ENCODE measurements around the gene SPRED1. TPM values are rescaled to one million over a fixed set of nuclear protein-coding genes. Genes with fewer than 3 reads are reported as not detected.

Gene SPRED1
- total RNA-seq, 3 donors from 2014 or later = 4.3 to 5.5 (median 4.3) TPM

DNA sequence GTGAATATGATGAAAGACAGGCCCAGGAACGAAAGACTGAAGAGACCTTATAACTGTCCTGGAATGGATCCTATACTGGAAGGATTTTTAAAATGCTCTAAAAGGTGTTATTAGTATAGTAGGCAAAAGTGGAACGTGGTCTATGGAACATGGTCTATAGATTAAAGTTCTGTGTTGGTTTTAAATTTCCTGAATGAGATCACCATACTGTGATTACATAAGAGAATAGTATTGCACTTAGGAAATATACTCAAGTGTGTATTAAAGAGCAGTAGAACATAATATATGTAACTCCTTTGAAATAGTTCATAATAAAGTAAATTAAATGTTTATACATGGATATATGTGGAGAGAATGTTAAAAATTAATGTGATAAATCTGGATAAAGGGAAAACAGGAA is 68.2 kb downstream of the SPRED1 start:
- Mint-ChIP-seq H3K4me3 (no peak overlapping the region), H3K36me3 (ENCODE audit: insufficient read depth) (no peaks in the 10 kb centered on the region), H3K27me3 (ENCODE audit: low read depth) (peaks cover 7% of the 10 kb centered on the region), H3K9me3 (no peaks in the 10 kb centered on the region), H3K4me1 (ENCODE audit: low read depth) (no peaks in the 10 kb centered on the region)
- DNase-seq = no peak
- no peak for ATAC-seq

DNA sequence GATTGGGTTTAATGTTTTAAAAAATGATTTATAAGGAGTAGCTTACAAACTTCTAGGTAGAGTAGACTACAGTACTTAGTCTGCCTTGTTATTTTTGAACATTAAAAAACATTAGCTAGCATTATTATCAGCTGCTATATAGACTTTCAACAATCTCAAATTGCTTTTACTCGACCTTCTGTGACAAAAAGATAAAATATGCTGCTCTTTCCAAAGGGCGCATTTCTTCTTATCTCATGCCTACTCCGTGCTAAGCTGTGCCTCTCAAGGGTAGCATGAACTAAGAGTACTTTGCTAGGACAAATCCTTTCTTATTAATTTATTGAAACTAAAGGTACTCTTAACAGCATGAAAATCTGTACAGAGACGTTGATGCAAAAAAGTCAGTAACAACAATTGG is 71.3 kb downstream of the SPRED1 start:
- no peaks in the 10 kb centered on the region for H3K4me1 Mint-ChIP-seq (ENCODE audit: low read depth)

DNA sequence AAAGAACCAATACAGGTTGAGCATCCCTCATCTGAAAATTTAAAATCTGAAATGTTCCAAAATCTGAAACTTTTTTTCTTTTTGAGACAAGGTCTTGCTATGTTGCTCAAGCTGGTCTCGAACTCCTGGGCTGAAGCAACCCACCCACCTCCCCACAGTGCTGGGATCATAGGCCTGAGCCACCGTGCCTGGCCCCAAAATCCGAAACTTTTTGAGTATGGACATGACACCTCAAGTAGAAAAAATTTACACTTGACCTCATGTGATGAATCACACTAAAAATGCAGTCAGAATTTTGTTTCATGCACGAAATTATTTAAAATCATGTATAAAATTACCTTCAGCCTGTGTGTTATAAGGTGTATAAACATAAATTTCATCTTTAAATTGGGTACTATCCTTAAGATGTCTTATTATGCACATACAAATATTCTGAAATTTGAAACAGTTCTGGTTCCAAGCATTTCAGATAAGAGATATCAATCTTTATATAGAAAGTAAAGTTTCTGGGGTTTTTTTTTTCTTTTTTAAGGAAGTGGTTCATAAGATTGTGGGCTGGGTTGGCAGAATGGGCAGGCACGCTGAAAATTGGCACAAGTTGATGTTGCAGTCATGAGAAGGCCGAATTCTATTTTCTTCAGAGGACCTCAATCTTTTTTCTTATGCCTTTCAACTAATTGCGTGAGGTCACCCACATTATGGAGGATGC is 72.5 kb downstream of the SPRED1 start:
- no peak for DNase-seq
- ATAC-seq = no peak
- H3K4me3 Mint-ChIP-seq = no peak overlapping the region
- peaks cover 4% of the 10 kb centered on the region for H3K27me3 Mint-ChIP-seq (ENCODE audit: low read depth)
- H3K4me1 Mint-ChIP-seq (ENCODE audit: low read depth) = no peaks in the 10 kb centered on the region
- no peaks in the 10 kb centered on the region for H3K36me3 Mint-ChIP-seq (ENCODE audit: insufficient read depth)
- no peaks in the 10 kb centered on the region for H3K9me3 Mint-ChIP-seq

More for the DNA sequence above, 71.3 kb downstream of the SPRED1 start:
- DNase-seq (no peak), ATAC-seq (no peak)
- no peak overlapping the region for H3K4me3 Mint-ChIP-seq
- no peaks in the 10 kb centered on the region for H3K36me3 Mint-ChIP-seq (ENCODE audit: insufficient read depth)
- H3K27me3 Mint-ChIP-seq (ENCODE audit: low read depth) = peaks cover 4% of the 10 kb centered on the region
- no peaks in the 10 kb centered on the region for H3K9me3 Mint-ChIP-seq

DNA sequence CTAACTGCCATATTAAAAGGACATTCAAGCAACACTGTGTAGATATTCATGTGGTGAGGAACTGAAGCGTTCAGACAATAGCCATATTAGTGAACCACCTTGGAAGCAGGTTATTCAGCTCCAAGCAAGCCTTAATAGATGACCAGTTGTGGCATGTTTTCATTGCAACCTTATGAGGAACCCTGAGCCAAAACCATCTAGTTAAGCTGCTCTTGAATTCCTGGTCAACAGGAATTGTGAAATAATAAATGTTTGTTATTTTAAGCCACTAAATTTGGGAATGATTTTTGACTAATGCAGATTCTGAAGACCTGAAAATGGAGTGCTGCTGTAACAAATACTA is 73.0 kb downstream of the SPRED1 start:
- Mint-ChIP-seq H3K4me1 (ENCODE audit: low read depth) (no peaks in the 10 kb centered on the region), H3K9me3 (no peaks in the 10 kb centered on the region), H3K36me3 (ENCODE audit: insufficient read depth) (no peaks in the 10 kb centered on the region), H3K4me3 (no peak overlapping the region), H3K27me3 (ENCODE audit: low read depth) (no peaks in the 10 kb centered on the region)
- no peak for DNase-seq
- no peak for ATAC-seq

DNA sequence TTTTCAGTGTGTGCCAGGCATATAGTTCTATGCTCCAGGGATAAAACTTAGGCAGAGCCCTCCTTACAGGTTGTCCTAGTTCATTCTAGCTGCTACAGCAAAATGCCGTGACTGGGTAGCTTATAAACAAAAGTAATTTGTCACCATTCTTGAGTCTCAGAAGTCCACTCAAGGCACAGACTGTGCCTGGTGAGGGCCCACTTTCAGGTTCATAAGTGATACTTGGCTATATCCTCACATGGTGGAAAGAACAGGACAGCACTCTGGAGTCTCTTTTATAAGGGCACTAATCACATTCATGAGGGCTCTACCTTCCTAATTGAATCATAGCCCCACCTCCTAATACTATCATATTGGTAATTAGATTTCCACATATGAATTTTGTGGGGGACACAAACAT is 80.1 kb downstream of the SPRED1 start:
- no peak overlapping the region for H3K4me3 Mint-ChIP-seq
- ATAC-seq = no peak
- no peak for DNase-seq
- no peaks in the 10 kb centered on the region for H3K9me3 Mint-ChIP-seq
- H3K27me3 Mint-ChIP-seq (ENCODE audit: low read depth) = no peaks in the 10 kb centered on the region
- no peaks in the 10 kb centered on the region for H3K36me3 Mint-ChIP-seq (ENCODE audit: insufficient read depth)
- H3K4me1 Mint-ChIP-seq (ENCODE audit: low read depth) = no peaks in the 10 kb centered on the region

DNA sequence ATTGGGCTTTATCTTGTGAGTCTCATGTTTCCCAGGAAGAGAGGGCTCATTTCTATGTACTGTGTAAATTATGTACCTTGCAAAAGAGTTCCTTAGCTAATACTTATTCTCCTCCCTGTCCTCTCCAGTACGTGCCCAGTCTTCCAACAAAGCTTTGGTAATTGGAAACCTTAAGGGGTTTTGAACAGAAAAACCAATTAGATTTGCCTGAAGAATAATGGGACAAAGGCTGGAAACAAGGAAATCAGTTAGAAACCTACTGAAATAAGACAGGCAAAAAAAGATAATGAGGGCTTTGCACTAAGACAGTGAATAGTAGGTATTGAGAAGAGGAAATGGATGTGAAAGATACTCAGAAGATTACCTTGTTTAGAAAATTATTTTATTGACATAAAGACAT is 82.5 kb downstream of the SPRED1 start:
- no peaks in the 10 kb centered on the region for H3K36me3 Mint-ChIP-seq (ENCODE audit: insufficient read depth)
- no peaks in the 10 kb centered on the region for H3K9me3 Mint-ChIP-seq
- no peak for DNase-seq
- H3K27me3 Mint-ChIP-seq (ENCODE audit: low read depth) = no peaks in the 10 kb centered on the region
- no peak overlapping the region for H3K4me3 Mint-ChIP-seq
- ATAC-seq = no peak
- no peaks in the 10 kb centered on the region for H3K4me1 Mint-ChIP-seq (ENCODE audit: low read depth)

DNA sequence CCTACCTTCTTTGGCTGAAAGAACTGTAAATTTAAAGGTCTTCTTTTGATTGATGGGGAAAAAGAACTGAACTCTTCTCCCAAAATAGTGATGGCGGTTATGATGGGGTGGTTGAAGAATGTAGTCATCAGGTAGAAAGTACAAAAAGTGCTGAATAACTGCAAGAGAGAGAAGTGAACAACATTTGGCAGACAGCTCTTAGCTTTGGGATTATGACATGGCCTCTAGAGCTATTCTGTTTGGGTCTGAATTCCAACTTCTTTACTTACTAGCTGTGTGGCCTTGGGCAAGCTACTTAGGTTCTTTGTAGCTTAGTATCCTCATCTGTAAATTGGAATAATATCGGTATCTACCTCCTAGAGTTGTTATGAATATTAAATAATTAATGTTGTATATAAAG is 91.7 kb downstream of the SPRED1 start:
- H3K4me1 Mint-ChIP-seq (ENCODE audit: low read depth) = no peaks in the 10 kb centered on the region
- no peak for ATAC-seq

DNA sequence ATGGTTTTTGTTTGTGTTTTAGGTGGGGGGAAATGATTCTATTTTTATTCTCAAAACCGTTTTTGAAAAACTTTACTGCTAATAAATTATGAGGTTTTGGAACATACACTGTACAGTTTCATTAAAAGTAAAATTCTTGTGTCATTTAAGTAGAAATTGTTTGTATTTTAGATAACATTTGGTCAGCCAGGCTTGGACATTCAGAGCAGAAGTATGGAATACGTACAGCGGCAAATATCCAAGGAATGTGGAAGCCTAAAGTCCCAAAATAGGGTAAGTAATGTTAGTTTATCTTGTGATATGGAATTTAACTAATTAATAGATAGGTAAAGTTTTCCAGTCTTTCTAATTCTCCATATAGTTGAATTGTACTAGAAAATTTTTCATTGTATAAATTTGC is 96.6 kb downstream of the SPRED1 start:
- H3K27me3 Mint-ChIP-seq (ENCODE audit: low read depth) = peaks cover 22% of the 10 kb centered on the region
- H3K4me1 Mint-ChIP-seq (ENCODE audit: low read depth) = no peaks in the 10 kb centered on the region
- no peaks in the 10 kb centered on the region for H3K36me3 Mint-ChIP-seq (ENCODE audit: insufficient read depth)
- no peak for DNase-seq
- no peak for ATAC-seq
- no peak overlapping the region for H3K4me3 Mint-ChIP-seq
- no peaks in the 10 kb centered on the region for H3K9me3 Mint-ChIP-seq

More for the DNA sequence above, 91.7 kb downstream of the SPRED1 start:
- Mint-ChIP-seq H3K4me3 (no peak overlapping the region), H3K27me3 (ENCODE audit: low read depth) (peaks cover 17% of the 10 kb centered on the region), H3K36me3 (ENCODE audit: insufficient read depth) (peaks cover 2% of the 10 kb centered on the region), H3K9me3 (no peaks in the 10 kb centered on the region)
- DNase-seq = no peak

DNA sequence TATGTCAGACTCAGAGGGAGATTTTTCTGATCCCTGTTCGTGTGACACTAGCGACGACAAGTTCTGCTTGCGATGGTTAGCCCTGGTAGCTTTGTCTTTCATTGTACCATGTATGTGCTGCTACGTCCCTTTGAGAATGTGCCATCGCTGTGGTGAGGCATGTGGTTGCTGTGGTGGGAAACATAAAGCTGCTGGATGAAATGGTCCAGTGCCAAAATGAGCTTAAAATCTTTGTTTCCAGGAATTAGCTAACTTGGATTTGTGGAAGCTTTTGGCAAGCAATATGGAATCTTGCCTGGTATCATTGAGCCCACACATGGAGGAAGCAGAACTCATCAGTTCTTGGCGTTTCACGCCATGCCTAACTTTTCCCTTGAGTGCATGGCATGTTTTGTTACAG is 98.8 kb downstream of the SPRED1 start:
- Mint-ChIP-seq H3K4me3 (no peak overlapping the region), H3K4me1 (ENCODE audit: low read depth) (no peaks in the 10 kb centered on the region), H3K36me3 (ENCODE audit: insufficient read depth) (no peaks in the 10 kb centered on the region), H3K9me3 (no peaks in the 10 kb centered on the region), H3K27me3 (ENCODE audit: low read depth) (peaks cover 21% of the 10 kb centered on the region)
- DNase-seq (no peak), ATAC-seq (no peak)

DNA sequence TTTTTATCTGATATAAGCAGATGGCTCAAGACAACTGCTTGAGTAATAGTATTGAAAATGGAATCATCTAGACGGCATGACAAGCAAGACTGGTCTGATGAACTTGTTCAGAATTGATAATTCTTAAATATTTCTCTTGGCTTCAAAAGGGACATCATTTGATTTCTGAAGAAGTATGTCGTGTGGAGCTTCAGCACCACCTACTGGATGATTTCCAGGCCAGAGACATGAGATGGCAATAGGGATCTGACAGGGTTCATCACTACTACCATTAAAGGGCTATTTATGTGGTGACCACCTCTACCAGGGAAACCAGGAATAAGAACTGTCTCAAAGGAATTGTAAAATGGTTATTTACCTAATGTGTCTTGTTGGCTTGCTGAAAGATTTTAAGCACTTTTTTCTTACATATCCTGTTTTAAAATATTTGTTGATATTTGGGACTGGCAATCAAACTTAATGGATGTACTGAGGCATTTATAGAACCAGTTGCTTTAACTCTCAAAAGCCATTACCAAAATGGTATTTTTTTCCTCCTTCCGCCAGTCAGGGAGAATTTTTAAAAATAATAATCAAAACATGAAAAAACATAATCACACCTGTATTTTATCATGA is 101.8 kb downstream of the SPRED1 start:
- H3K4me3 Mint-ChIP-seq = no peak overlapping the region
- no peaks in the 10 kb centered on the region for H3K4me1 Mint-ChIP-seq (ENCODE audit: low read depth)
- DNase-seq = peak; percentile 41
- H3K36me3 Mint-ChIP-seq (ENCODE audit: insufficient read depth) = no peaks in the 10 kb centered on the region
- ATAC-seq = no peak
- H3K9me3 Mint-ChIP-seq = no peaks in the 10 kb centered on the region
- peaks cover 18% of the 10 kb centered on the region for H3K27me3 Mint-ChIP-seq (ENCODE audit: low read depth)

DNA sequence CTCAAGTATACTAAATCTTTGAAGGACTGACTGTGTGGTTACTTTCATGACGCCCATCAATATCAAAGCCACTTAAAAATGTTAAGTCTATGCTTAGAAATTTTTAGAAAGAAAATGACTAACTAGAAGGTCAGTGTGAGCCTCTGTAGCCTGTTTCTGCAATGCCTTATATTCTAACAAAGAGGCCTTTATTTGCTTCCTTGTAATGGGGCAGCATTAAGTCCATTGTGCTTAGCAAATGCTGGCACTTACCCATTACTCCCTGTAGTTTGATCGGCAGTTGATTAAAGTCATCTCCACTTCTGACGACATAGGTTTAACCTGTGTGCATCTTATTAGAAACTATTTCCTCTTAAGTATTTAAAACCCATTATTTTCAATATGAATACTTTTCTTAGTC is 109.7 kb downstream of the SPRED1 start:
- no peaks in the 10 kb centered on the region for H3K9me3 Mint-ChIP-seq
- DNase-seq (no peak), ATAC-seq (no peak)
- H3K4me3 Mint-ChIP-seq = no peak overlapping the region
- H3K36me3 Mint-ChIP-seq (ENCODE audit: insufficient read depth) = no peaks in the 10 kb centered on the region
- H3K27me3 Mint-ChIP-seq (ENCODE audit: low read depth) = peaks cover 30% of the 10 kb centered on the region
- H3K4me1 Mint-ChIP-seq (ENCODE audit: low read depth) = no peaks in the 10 kb centered on the region

DNA sequence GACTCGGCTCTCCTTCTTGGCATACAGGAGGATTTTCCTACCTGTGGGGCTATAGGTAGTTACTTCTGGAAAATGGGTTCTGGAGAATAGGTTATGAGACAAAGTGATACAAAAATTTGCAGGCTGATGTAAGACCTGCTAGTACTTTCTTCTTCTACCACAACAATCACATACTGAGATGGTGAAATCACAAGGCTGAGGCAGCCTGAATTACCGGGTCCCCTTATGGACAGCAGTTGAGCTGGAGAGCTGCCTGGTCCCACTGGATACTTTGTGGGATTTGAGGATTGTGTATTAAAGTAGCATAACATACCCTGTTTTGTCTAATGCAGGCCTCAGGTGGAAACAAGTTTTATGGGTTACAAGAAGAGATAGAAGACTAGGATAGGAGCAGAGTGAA is 114.8 kb downstream of the SPRED1 start:
- DNase-seq (no peak), ATAC-seq (no peak)
- no peaks in the 10 kb centered on the region for H3K36me3 Mint-ChIP-seq (ENCODE audit: insufficient read depth)
- H3K27me3 Mint-ChIP-seq (ENCODE audit: low read depth) = peaks cover 27% of the 10 kb centered on the region
- H3K4me1 Mint-ChIP-seq (ENCODE audit: low read depth) = no peaks in the 10 kb centered on the region
- H3K4me3 Mint-ChIP-seq = no peak overlapping the region
- no peaks in the 10 kb centered on the region for H3K9me3 Mint-ChIP-seq

DNA sequence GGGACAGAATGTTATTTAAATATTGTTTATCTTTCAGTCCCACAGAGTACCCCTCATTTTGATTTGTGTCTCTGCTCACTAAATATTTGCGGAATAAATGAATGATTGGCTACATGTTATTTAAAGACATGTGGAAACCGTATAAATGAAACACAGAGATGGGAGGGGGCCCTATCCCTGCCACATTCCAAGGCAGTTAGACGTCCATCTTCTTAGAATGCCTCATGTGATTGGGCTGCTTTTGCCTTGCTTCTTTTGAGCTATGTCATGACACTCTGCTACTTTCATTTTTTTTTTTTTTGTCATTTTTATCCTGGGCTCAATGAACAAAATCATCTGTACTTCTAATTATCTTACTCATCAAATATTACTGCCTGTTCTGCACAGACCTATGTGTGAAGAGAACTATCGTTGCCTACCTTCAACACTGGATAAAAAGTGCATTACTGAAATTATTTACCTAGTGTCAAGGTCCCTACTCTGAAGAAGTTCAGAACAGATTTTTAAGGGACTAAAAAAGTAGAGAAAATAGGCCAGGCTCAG is 117.4 kb downstream of the SPRED1 start:
- no peak overlapping the region for H3K4me3 Mint-ChIP-seq
- H3K4me1 Mint-ChIP-seq (ENCODE audit: low read depth) = no peaks in the 10 kb centered on the region
- DNase-seq = no peak
- no peaks in the 10 kb centered on the region for H3K36me3 Mint-ChIP-seq (ENCODE audit: insufficient read depth)
- H3K9me3 Mint-ChIP-seq = no peaks in the 10 kb centered on the region
- H3K27me3 Mint-ChIP-seq (ENCODE audit: low read depth) = peaks cover 24% of the 10 kb centered on the region
- no peak for ATAC-seq

DNA sequence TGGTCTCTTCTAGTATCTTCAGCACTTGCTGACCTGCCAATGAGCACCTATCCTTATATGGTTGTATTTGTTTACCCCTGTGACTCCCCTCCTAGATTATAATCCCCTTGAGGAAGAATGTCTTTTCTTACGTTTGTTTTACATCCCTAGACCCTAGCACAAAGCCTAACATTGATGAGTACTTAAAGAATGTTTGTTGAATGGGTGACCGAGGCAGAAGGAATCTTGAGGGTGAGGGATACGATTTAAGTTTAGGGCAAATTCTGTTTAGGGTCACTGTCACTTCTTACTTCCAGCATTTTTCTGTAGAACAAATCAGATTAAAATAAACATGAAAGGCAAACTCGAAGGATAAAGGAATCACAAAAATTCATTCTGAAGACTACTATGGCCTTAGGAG is 120.4 kb downstream of the SPRED1 start:
- H3K9me3 Mint-ChIP-seq = no peaks in the 10 kb centered on the region
- no peaks in the 10 kb centered on the region for H3K36me3 Mint-ChIP-seq (ENCODE audit: insufficient read depth)
- peaks cover 20% of the 10 kb centered on the region for H3K27me3 Mint-ChIP-seq (ENCODE audit: low read depth)
- DNase-seq = no peak
- no peaks in the 10 kb centered on the region for H3K4me1 Mint-ChIP-seq (ENCODE audit: low read depth)
- H3K4me3 Mint-ChIP-seq = no peak overlapping the region
- no peak for ATAC-seq

DNA sequence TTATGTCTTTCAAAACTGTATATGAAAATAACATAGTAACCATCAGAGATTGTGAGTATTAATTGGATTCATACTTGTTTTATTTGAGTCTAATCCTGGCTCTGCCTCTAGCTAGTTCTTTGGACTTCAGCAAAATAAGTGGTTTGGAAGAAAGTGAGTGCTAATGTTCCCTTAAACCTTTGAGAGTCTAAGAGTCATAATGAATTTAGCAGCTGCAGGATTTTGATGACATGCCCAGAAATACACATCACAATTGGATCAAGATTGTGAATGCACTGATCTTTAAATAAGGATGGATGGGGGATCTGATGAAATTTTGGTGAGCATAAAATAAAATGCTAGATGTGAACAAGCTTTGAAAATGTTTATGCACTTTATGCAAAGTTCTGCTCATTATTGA is 121.4 kb downstream of the SPRED1 start:
- Mint-ChIP-seq H3K4me1 (ENCODE audit: low read depth) (no peaks in the 10 kb centered on the region), H3K36me3 (ENCODE audit: insufficient read depth) (no peaks in the 10 kb centered on the region), H3K27me3 (ENCODE audit: low read depth) (peaks cover 28% of the 10 kb centered on the region), H3K4me3 (no peak overlapping the region), H3K9me3 (no peaks in the 10 kb centered on the region)
- no peak for ATAC-seq
- DNase-seq = no peak
